H1 (cell line): ENCODE data around the gene VIPR2. TPM values are rescaled to one million over a fixed set of nuclear protein-coding genes. Genes with fewer than 3 reads are reported as not detected.

Source experiments
- CTCF ChIA-PET: fragments of 300-600 bp; sonication (Branson Sonifier 250); formaldehyde crosslinking; loops from one replicate; lab custom pipeline; 2021; ENCODE audit not compliant: partially characterized antibody; lab: Charles Lee
- POLR2A ChIA-PET: fragments of 300-600 bp; sonication (Branson Sonifier 250); formaldehyde crosslinking; loops from one replicate; lab custom pipeline; 2021; ENCODE audit warnings: inconsistent platforms; ENCODE audit not compliant: partially characterized antibody; lab: Charles Lee
- DNase-seq, 2 experiments: peaks; one replicate each; pipeline versions ENCODE4 v3.0.0 to v3.0.0-alpha.2; 2010 to 2022; ENCODE audit warnings: low spot score in 2 of 2, low read depth in 1 of 2, mixed read lengths in 1 of 2
- FAIRE-seq: peaks from 2 replicates; lab custom pipeline; 2011; peaks lifted over from hg19 to GRCh38; lab: Jason Lieb, UNC
- H2AFZ ChIP-seq: 2 replicates; pipeline ENCODE4 v1.8.1; 2012; ENCODE audit warnings: low read length, inconsistent platforms
- H2AK5ac ChIP-seq: 2 replicates; pipeline ENCODE4 v1.6.1; 2013; ENCODE audit warnings: low read depth, low read length
- H2BK120ac ChIP-seq: replicated peaks from 2 replicates; pipeline ENCODE3; 2013; ENCODE audit warnings: low read depth, low read length, inconsistent platforms
- H2BK12ac ChIP-seq: 2 replicates; pipeline ENCODE4 v1.6.1; 2013; ENCODE audit warnings: low read depth, low read length
- H2BK15ac ChIP-seq: 2 replicates; pipeline ENCODE4 v1.6.1; 2013; ENCODE audit warnings: low read length
- H2BK20ac ChIP-seq: 2 replicates; pipeline ENCODE4 v1.6.1; 2013; ENCODE audit warnings: low read length
- H2BK5ac ChIP-seq: 2 replicates; pipeline ENCODE4 v1.6.1; 2013; ENCODE audit warnings: low read depth, low read length
- H3K14ac ChIP-seq: 2 replicates; pipeline ENCODE4 v1.6.1; 2013; ENCODE audit warnings: inconsistent platforms; ENCODE audit not compliant: insufficient read length
- H3K18ac ChIP-seq: 2 replicates; pipeline ENCODE4 v1.6.1; 2013; ENCODE audit warnings: low read length; ENCODE audit errors: extremely low read depth
- H3K23ac ChIP-seq: 2 replicates; pipeline ENCODE4 v1.6.1; 2013; ENCODE audit warnings: inconsistent platforms; ENCODE audit not compliant: insufficient read length
- H3K23me2 ChIP-seq: 2 replicates; pipeline ENCODE4 v1.6.1; 2013; ENCODE audit warnings: low read depth, low read length
- H3K27ac ChIP-seq: 2 replicates; pipeline ENCODE4 v1.6.1; 2011; ENCODE audit warnings: low read depth, low read length, inconsistent platforms
- H3K27me3 ChIP-seq, 4 experiments: replicated peaks in 1 of 4; 1 replicate in 1 of 4; 2 replicates in 3 of 4; pipeline versions ENCODE4 v1.6.1 to v1.8.1; 2011 to 2013; ENCODE audit warnings: low read length in 3 of 4, mild to moderate bottlenecking in 3 of 4, inconsistent platforms in 2 of 4, mixed read lengths in 2 of 4, moderate library complexity in 1 of 4; ENCODE audit not compliant: control insufficient read depth in 3 of 4, insufficient read depth in 3 of 4; ENCODE audit errors: extremely low read depth in 1 of 4
- H3K36me3 ChIP-seq, 4 experiments: 2 replicates each; pipeline versions ENCODE4 v1.6.1 to v1.8.1; 2011 to 2013; ENCODE audit warnings: mild to moderate bottlenecking in 4 of 4, low read length in 3 of 4, moderate library complexity in 2 of 4, control low read depth in 1 of 4, inconsistent platforms in 1 of 4; ENCODE audit not compliant: insufficient read depth in 4 of 4, control insufficient read depth in 2 of 4
- H3K4ac ChIP-seq: replicated peaks from 2 replicates; pipeline ENCODE3; 2013; ENCODE audit warnings: low read length, low read depth, mixed read lengths, inconsistent platforms; ENCODE audit not compliant: insufficient read length
- H3K4me1 ChIP-seq, 4 experiments: replicated peaks in 1 of 4; 1 replicate in 1 of 4; 2 replicates in 3 of 4; pipeline versions ENCODE4 v1.6.1 to v1.8.1; 2011 to 2013; ENCODE audit warnings: low read length in 3 of 4, inconsistent platforms in 2 of 4, mixed read lengths in 1 of 4; ENCODE audit not compliant: insufficient read depth in 4 of 4, control insufficient read depth in 3 of 4
- H3K4me2 ChIP-seq, 2 experiments: 2 replicates each; pipeline versions ENCODE4 v1.6.1 to v1.8.1; 2011 to 2013; ENCODE audit warnings: low read depth in 2 of 2, low read length in 2 of 2, control low read depth in 1 of 2, inconsistent platforms in 1 of 2, mild to moderate bottlenecking in 1 of 2; ENCODE audit not compliant: insufficient read depth in 1 of 2
- H3K4me3 ChIP-seq, 4 experiments: fragments of 200-600, 300-600 bp in 1 of 4; sonication (generic), shearing (Covaris generic), sonication (Bioruptor Twin) in 1 of 4; 2 replicates each; pipeline versions ENCODE4 v1.5.1 to v1.8.1; 2011 to 2016; ENCODE audit warnings: low read length in 4 of 4, low read depth in 3 of 4, control low read depth in 2 of 4, inconsistent platforms in 2 of 4, mild to moderate bottlenecking in 2 of 4, mixed read lengths in 1 of 4, moderate library complexity in 1 of 4; ENCODE audit not compliant: insufficient read depth in 2 of 4; ENCODE audit errors: extremely low read depth in 1 of 4
- H3K56ac ChIP-seq: replicated peaks from 2 replicates; pipeline ENCODE3; 2013; ENCODE audit warnings: low read depth, mild to moderate bottlenecking, mixed read lengths, low read length, inconsistent platforms; ENCODE audit not compliant: insufficient read length
- H3K79me1 ChIP-seq: 2 replicates; pipeline ENCODE4 v1.6.1; 2013; ENCODE audit warnings: low read depth, low read length, control low read depth
- H3K79me2 ChIP-seq, 2 experiments: 2 replicates each; pipeline versions ENCODE4 v1.6.1 to v1.8.1; 2012 to 2013; ENCODE audit warnings: low read length in 2 of 2, mild to moderate bottlenecking in 2 of 2, inconsistent platforms in 1 of 2; ENCODE audit not compliant: insufficient read depth in 2 of 2, control insufficient read depth in 1 of 2
- H3K9ac ChIP-seq, 4 experiments: replicated peaks in 1 of 4; 1 replicate in 1 of 4; 2 replicates in 3 of 4; pipeline versions ENCODE4 v1.6.1 to v1.8.1; 2011 to 2013; ENCODE audit warnings: low read depth in 3 of 4, low read length in 3 of 4, control low read depth in 2 of 4, mild to moderate bottlenecking in 2 of 4, moderate library complexity in 2 of 4, inconsistent platforms in 1 of 4; ENCODE audit errors: extremely low read depth in 1 of 4
- H3K9me3 ChIP-seq, 2 experiments: 2 replicates each; pipeline versions ENCODE4 v1.6.1 to v1.8.1; 2012 to 2013; ENCODE audit warnings: mild to moderate bottlenecking in 2 of 2, moderate library complexity in 2 of 2, control low read depth in 1 of 2, inconsistent platforms in 1 of 2, low read depth in 1 of 2, low read length in 1 of 2, mixed read lengths in 1 of 2; ENCODE audit not compliant: insufficient read depth in 2 of 2
- H4K20me1 ChIP-seq, 2 experiments: replicated peaks in 1 of 2; 2 replicates each; pipeline versions ENCODE3 to v1.8.1; 2011 to 2013; ENCODE audit warnings: inconsistent platforms in 2 of 2, low read length in 2 of 2, mild to moderate bottlenecking in 1 of 2; ENCODE audit not compliant: insufficient read depth in 2 of 2, control insufficient read depth in 1 of 2
- H4K5ac ChIP-seq: 2 replicates; pipeline ENCODE4 v1.6.1; 2013; ENCODE audit warnings: low read length, low read depth, mixed read lengths, inconsistent platforms; ENCODE audit not compliant: insufficient read length
- H4K8ac ChIP-seq: 2 replicates; pipeline ENCODE4 v1.8.0; 2013; ENCODE audit warnings: mild to moderate bottlenecking, moderate library complexity, low read length, inconsistent platforms; ENCODE audit not compliant: insufficient read depth; ENCODE audit errors: extremely low read depth
- H4K91ac ChIP-seq: replicated peaks from 2 replicates; pipeline ENCODE3; 2013; ENCODE audit warnings: low read length, mixed read lengths, inconsistent platforms; ENCODE audit not compliant: insufficient read length
- BCL11A ChIP-seq, 2 experiments: IDR thresholded peaks; one replicate each; pipeline ENCODE4 v1.6.1; 2011; ENCODE audit warnings: low read depth in 2 of 2, low read length in 2 of 2, mild to moderate bottlenecking in 2 of 2
- HDAC6 ChIP-seq: IDR thresholded peaks from one replicate; pipeline ENCODE4 v1.7.1; 2012; ENCODE audit warnings: low read depth, mild to moderate bottlenecking, inconsistent platforms, low read length, moderate library complexity
- SIN3A ChIP-seq, 2 experiments: IDR thresholded peaks in 1 of 2; conservative IDR thresholded peaks in 1 of 2; 2 replicates each; pipeline ENCODE4 v1.6.1; 2011 to 2012; ENCODE audit warnings: low read length in 2 of 2, improper control_type of control experiment in 1 of 2, low read depth in 1 of 2, mild to moderate bottlenecking in 1 of 2
- SP1 ChIP-seq: IDR thresholded peaks from 2 replicates; pipeline ENCODE4 v1.6.1; 2011; ENCODE audit warnings: low read depth, low read length
- WGBS, 2 experiments: shearing (Covaris generic) in 1 of 2; methylation state at CpG; one replicate each; pipeline versions ENCODE4 v1.1.6 to v1.1.7; 2013 to 2015; ENCODE audit warnings: low lambda C conversion rate in 2 of 2, mixed read lengths in 2 of 2, inconsistent platforms in 1 of 2, low coverage in 1 of 2, missing lambda C conversion rate in 1 of 2; ENCODE audit not compliant: insufficient replicate concordance in 2 of 2, insufficient coverage in 1 of 2, insufficient read length in 1 of 2; ENCODE audit errors: extremely low coverage in 1 of 2, missing lambda C conversion rate in 1 of 2; 5-methylcytosine and 5-hydroxymethylcytosine counted together
- polyA plus RNA-seq, 7 experiments: library from polyadenylated mRNA; depleted of rRNA in 3 of 7; stranded (reverse) in 5 of 7; unstranded in 2 of 7; fragments of >200 nt in 5 of 7; fragments of 200-250 nt in 2 of 7; gene quantifications; 1 replicate in 5 of 7; 2 replicates in 1 of 7; 4 replicates in 1 of 7; pipeline versions ENCODE4 v1.2.1 to v1.2.3, GENCODE V29; 2011 to 2013; ENCODE audit warnings: missing spikeins in 2 of 7, mixed read lengths in 2 of 7
- total RNA-seq: library from RNA; stranded (reverse); fragmentation: NEBNext Ultra II Directional; extraction: Animal tissue kit (Norgen Biotek cat#: 25700); gene quantifications from 2 replicates; pipeline ENCODE4 v1.2.1, GENCODE V29; 2021

Gene VIPR2
- total and polyA plus RNA-seq, 2 of the 8 experiments (the other 6 are each of a cell fraction or from before 2014, with no cell fraction given) = 2.4 to 6.3 TPM

DNA sequence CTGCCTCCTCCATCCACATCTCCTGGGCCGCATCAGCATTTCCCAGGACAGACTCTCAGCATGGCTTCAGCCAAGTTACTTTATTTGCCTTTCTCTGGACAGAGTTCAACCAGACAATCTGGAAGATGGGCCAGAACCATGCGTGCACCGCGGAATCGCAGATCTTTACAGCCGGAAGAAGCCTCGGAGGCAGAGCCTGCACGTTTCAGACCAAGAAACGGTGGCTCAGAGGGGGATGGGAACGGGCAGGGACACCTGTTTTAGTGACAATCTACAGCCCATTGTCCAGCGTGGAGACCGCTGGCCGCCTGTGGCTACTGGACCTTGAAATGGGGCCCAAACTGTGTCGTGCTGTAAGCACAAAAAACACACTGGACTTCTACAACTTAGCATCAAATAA, 3.5 kb downstream of the VIPR2 start:
- H4K20me1 ChIP-seq = no peaks in the 10 kb centered on the region
- H3K4me3 ChIP-seq = peak overlapping the region in 1 of 4 experiments; percentile 21; a peak in 1 of 8 replicates
- peak overlapping the region; percentile 82 for H2BK5ac ChIP-seq
- H3K4me2 ChIP-seq = peak overlapping the region; percentile 34 to 93
- peaks cover 9% of the 10 kb centered on the region; the same call in 1 of the 2 replicates for H3K23me2 ChIP-seq
- H3K18ac ChIP-seq = peak overlapping the region; percentile 90
- peak overlapping the region; percentile 94 for H2BK12ac ChIP-seq
- peaks cover 13 to 30% (median 24%) of the 10 kb centered on the region in 4 experiments for H3K27me3 ChIP-seq
- H3K9me3 ChIP-seq = peaks cover 0 to 3% of the 10 kb centered on the region in 2 experiments; a peak in 1 of 4 replicates
- H4K91ac ChIP-seq = peak overlapping the region; percentile 86
- no peaks in the 10 kb centered on the region for H3K79me1 ChIP-seq
- 64% methylated on average over 14 of the region's 14 CpGs; no CpG with 5 or more reads in 1 of the 2 experiments for WGBS, 2 experiments
- H3K79me2 ChIP-seq = no peaks in the 10 kb centered on the region
- peak overlapping the region; percentile 45 for H4K5ac ChIP-seq
- no peak overlapping the region for H2AK5ac ChIP-seq
- H3K27ac ChIP-seq = no peak overlapping the region
- H2AFZ ChIP-seq = no peak overlapping the region
- CTCF ChIA-PET = interaction anchor here (0.7 to 2.2 kb wide), 4 partner anchors 12 to 188 kb away, joined by 3 to 9 read pairs (median 6); no protein-coding TSS in a partner anchor
- no peak overlapping the region for H3K23ac ChIP-seq
- H3K14ac ChIP-seq = no peak overlapping the region
- no peak overlapping the region for H4K8ac ChIP-seq
- H3K56ac ChIP-seq = no peak overlapping the region
- POLR2A ChIA-PET = no interaction called here
- FAIRE-seq (no peak), DNase-seq (peak in 1 of 2 experiments; percentile 48)
- TF ChIP-seq SP1 (0 out of 2 replicates have a peak, but pooled peaks have one; percentile 3), BCL11A (IDR thresholded peaks at IDR 0.05; ENCODE audit: low read depth in 2 of 2, low read length in 2 of 2) (no peak), SIN3A (conservative IDR thresholded peaks at IDR 0.05 in 1 of 2, IDR thresholded peaks at IDR 0.05 in 1 of 2; ENCODE audit: low read depth in 1 of 2, low read length in 2 of 2) (no peak), HDAC6 (no peak)
- peak overlapping the region; percentile 85 for H3K4ac ChIP-seq
- H2BK120ac ChIP-seq = peak overlapping the region; percentile 44
- H3K36me3 ChIP-seq = peaks cover 0 to 17% (median 1%) of the 10 kb centered on the region in 4 experiments; a peak in 4 of 8 replicates
- H2BK20ac ChIP-seq = peak overlapping the region; percentile 95
- H2BK15ac ChIP-seq = no peak overlapping the region
- H3K4me1 ChIP-seq = peaks cover 10 to 33% (median 24%) of the 10 kb centered on the region in 4 experiments
- no peak overlapping the region for H3K9ac ChIP-seq
